Body of pancreas (tissue), 4 donors: ENCODE measurements around the gene CCSER2. TPM values are rescaled to one million over a fixed set of nuclear protein-coding genes. Genes with fewer than 3 reads are reported as not detected.

Experiments
- ATAC-seq: fragments of 150-250 bp; one replicate; pipeline ENCODE4 v1.9.1; 2016
- DNase-seq, 4 donors: peaks; one replicate each; pipeline ENCODE4 v3.0.0-alpha.2; 2019
- H3K27ac ChIP-seq, 4 donors: fragments of 200-600 bp; sonication (generic); 1 replicate in 3 of 4; 2 replicates in 1 of 4; pipeline versions ENCODE4 v1.5.1 to v1.6.1; 2016 to 2019; ENCODE audit warnings: mild to moderate bottlenecking in 1 of 4, mixed read lengths in 1 of 4, moderate library complexity in 1 of 4
- H3K27me3 ChIP-seq, 2 donors: fragments of 200-600 bp; sonication (generic); one replicate each; pipeline ENCODE4 v1.6.0; 2016; ENCODE audit warnings: mild to moderate bottlenecking in 1 of 2
- H3K36me3 ChIP-seq, 2 donors: fragments of 200-600 bp; sonication (generic); replicated peaks in 1 of 2; 2 replicates each; pipeline ENCODE4 v1.5.1; 2016; ENCODE audit warnings: low read depth in 2 of 2; ENCODE audit not compliant: insufficient read depth in 1 of 2
- H3K4me1 ChIP-seq: fragments of 200-600 bp; sonication (generic); one replicate; pipeline ENCODE4 v1.6.0; 2016
- H3K4me3 ChIP-seq, 2 donors: fragments of 200-600 bp; sonication (generic); 1 replicate in 1 of 2; 2 replicates in 1 of 2; pipeline ENCODE4 v1.5.1; 2016 to 2019
- H3K9me3 ChIP-seq, 3 donors: fragments of 200-600 bp; sonication (generic); 1 replicate in 2 of 3; 2 replicates in 1 of 3; pipeline ENCODE4 v1.5.1; 2016
- CTCF ChIP-seq, 7 experiments: fragments of 450-650 bp in 4 of 7; fragments of 200-600 bp in 3 of 7; sonication (generic) in 3 of 7; IDR thresholded peaks; one replicate each; pipeline ENCODE4 v1.5.1; 2016 to 2019; ENCODE audit warnings: antibody characterized with exemption in 7 of 7
- POLR2A ChIP-seq, 3 donors: fragments of 450-650 bp; IDR thresholded peaks; one replicate each; pipeline ENCODE4 v1.6.1; 2016; ENCODE audit warnings: antibody characterized with exemption in 3 of 3, mild to moderate bottlenecking in 2 of 3
- WGBS, 2 donors: methylation state at CpG; one replicate each; pipeline ENCODE4 v1.1.5; 2017; 5-methylcytosine and 5-hydroxymethylcytosine counted together
- intact Hi-C: fragments of 100-400 bp; cut with DNase I; formaldehyde crosslinking; loops from one replicate; pipeline ENCODE4 v1.15.1; 2023
- total RNA-seq, 2 donors: library from RNA; depleted of rRNA; stranded (reverse); fragments of >200 nt; gene quantifications; one replicate each; pipeline ENCODE4 v1.1.0, GENCODE V29; 2016

Gene CCSER2
- total RNA-seq, 2 donors from 2014 or later: 14.5 to 20.0 TPM

DNA sequence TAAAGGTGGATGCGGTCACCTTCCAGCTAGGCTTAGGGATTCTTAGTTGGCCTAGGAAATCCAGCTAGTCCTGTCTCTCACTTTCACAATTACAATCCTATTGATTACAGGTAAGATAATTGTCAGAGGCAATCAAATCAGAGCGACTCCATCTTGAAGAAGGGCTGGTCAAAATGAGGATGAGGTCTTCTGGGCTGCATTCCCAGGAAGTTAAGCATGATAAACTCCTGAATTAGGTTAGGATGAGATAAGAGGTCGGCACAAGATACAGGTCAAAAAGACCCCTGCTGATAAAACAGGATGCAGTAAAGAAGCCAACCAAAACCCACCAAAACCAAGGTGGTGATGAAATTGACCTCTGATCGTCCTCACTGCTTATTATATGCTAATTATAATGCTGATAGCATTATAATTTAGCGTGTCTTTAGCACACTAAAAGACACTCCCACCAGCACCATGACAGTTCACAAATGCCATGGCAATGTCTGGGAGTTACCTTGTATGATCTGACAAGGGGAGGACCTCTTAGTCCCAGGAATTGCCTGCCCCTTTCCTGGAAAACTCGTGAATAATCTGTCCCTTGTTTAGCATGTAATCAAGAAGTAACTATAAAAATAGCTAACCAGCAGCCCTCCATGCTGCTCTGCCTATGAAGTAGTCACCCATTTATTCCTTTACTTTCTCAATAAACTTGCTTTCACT is 237.6 kb downstream of the CCSER2 start:
- TF ChIP-seq POLR2A (IDR thresholded peaks at IDR 0.05) (no peak), CTCF (IDR thresholded peaks at IDR 0.05) (no peak)
- H3K4me1 ChIP-seq: no peaks in the 10 kb centered on the region
- H3K9me3 ChIP-seq: no peaks in the 10 kb centered on the region
- 37 to 47% methylated on average over 6 of the region's 6 CpGs for WGBS, 2 donors
- intact Hi-C loops: no loop called here
- H3K27ac ChIP-seq: no peak overlapping the region
- no peak for ATAC-seq
- H3K27me3 ChIP-seq: no peaks in the 10 kb centered on the region
- no peaks in the 10 kb centered on the region for H3K36me3 ChIP-seq
- DNase-seq: no peak
- H3K4me3 ChIP-seq: no peak overlapping the region

- H3K4me1 ChIP-seq: no peaks in the 10 kb centered on the region
- TF ChIP-seq POLR2A (IDR thresholded peaks at IDR 0.05) (no peak), CTCF (IDR thresholded peaks at IDR 0.05) (no peak)
- intact Hi-C loops: no loop called here
- no peaks in the 10 kb centered on the region for H3K36me3 ChIP-seq
- ATAC-seq (no peak), DNase-seq (no peak)
- no peak overlapping the region for H3K27ac ChIP-seq
- H3K9me3 ChIP-seq: no peaks in the 10 kb centered on the region
- WGBS, 2 donors: 23 to 35% methylated on average over 2 of the region's 2 CpGs
- no peaks in the 10 kb centered on the region for H3K27me3 ChIP-seq
- no peak overlapping the region for H3K4me3 ChIP-seq
Observed at GRCh38 chr10:84567133-84567532, 238.7 kb downstream of the CCSER2 start.

Other genes starting within 250 kb of the CCSER2 start
- gene GHITM, start 189.1 kb upstream of the CCSER2 start, total RNA-seq: 10 to 100 TPM; 52.1 to 55.5 TPM
- gene GPR15LG, start 154.8 kb upstream of the CCSER2 start, total RNA-seq: not detected
- gene CDHR1, start 134.1 kb upstream of the CCSER2 start, total RNA-seq: under 1 TPM in 1 of 2 donors, not detected in 1; 0.26 TPM
- not detected for gene LRIT2, start 103.0 kb upstream of the CCSER2 start, total RNA-seq
- gene LRIT1, start 87.0 kb upstream of the CCSER2 start, total RNA-seq: not detected
- not detected for gene RGR, start 83.5 kb upstream of the CCSER2 start, total RNA-seq